HG03571 (cell line): ENCODE data around the gene OTOP3.

Experiments
- ATAC-seq: cut with Tn5 transposase; IDR thresholded peaks from one replicate; pipeline ENCODE4 v1.9.1; 2021; ENCODE audit not compliant: unreplicated experiment

OTOP3 gene

DNA sequence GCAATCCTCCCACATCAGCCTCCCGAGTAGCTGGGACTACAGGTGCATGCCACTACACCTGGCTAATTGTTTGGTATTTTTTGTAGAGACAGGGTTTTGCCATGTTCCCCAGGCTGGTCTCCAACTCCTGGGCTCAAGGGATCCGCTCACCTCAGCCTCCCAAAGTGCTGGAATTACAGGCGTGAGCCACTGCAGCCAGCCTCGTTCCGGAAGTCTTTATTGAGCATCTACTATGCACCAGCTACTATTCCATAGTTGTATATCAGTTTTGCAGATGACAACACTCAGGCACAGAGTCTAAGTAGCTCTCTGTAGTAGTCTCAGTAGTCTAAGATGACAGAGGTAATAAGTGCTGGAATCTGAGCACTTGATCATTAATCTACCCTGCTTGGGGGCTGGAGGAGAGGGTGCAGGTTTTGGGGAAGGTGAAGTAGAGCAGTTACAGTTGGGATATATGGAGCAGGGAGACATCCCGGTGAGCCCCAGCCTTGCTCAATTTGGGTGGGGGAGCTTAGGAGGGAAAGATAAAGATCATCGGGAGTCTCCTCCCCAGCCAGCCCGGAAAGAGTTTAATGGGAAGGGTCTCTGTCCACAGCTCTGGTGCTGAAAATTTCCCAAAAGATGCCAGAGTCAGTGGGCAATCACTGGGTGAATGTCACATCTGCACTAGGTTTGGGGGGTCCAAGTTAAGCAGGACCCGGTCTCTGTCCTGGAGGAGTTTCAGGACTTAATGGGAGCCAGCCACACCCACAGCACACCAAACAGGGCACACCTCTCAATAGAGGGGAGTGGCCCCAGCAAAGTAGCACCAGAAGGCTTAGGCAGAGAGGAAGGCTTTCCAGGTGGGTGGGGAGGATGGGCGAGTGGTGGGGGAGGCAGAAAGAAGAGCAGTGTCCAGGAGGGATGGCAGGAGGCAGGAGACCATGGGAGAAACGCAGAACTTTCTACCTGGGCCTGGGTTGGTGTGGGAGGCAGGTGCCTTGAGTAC, 1.7 kb downstream of the OTOP3 start:
- no peak for ATAC-seq

DNA sequence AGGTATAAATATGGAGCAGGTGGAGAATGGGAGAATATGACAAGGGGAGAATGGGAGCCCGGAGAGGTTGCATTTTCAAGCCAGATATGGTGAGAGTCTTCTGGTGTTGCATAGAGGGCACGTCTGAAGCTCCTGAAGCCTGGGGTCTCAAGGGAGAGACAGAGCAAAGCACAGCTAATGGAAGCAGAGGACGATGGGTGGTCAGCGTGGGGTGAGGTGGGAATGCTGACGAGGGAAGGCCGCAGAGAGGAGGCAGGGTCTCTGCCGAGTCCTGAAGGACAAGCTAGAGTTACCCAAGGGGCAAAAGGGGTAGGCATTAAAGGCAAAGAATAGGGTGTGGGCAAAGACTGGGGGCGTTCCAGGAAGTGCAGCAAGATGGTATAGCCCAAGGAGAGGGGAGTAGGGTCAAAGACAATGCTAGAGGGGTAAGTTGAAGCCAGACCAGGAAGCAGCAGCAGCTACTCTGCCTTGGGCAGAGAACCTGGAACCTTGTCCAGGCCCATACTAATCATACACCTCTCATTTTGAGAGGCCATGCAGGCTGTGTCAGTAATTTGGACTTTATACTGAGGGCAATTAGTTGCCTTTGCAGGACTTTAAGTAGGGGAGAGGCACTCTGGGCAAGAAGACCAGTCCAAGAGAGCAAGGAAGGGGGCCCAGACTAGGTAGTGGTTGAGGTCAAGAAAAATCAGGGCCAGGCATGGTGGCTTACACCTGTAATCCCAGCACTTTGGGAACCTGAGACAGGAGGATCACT, 2.7 kb downstream of the OTOP3 start:
- ATAC-seq, result no peak

DNA sequence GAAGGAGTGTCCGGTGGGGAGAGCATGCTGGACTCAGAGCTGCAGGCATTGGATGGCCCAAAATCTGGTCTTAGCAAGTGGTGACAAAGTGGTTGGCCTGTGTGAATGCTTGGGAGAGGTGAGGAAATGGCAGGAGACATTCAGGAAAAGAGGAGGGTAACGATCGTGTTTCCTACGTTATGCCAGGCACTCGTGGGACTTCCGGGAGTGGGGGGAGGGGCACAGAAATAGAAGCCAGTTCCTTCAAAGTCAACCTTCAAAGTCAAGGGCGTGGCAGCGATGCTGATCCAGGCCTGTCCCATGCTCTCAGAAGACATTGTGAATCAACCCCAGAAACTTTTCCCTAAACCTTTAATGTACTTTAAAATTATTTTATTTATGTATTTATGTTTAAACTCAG, 3.8 kb downstream of the OTOP3 start:
- ATAC-seq, result no peak

DNA sequence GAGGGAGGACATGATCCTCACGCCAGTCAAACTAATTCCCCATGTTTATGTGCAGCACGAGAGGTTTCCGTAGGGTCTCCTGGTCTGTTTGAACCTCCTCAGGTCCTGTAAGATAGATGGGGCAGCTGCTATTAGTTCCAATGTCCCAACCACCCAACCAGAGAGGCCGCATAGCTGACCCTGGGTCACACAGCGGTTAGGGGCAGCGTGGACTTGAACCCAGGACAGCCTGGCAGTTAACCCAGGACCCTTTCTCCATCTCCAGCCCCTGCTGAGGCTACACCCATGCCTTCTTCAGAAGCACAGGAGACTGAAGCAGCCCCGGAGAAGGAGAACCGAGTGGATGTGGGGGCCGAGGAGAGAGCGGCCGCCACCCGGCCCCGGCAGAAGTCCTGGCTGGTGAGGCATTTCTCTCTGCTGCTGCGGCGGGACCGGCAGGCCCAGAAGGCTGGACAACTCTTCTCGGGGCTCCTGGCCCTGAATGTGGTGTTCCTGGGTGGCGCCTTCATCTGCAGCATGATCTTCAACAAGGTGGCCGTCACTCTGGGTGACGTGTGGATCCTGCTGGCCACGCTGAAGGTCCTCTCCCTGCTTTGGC, 5.5 kb downstream of the OTOP3 start:
- no peak for ATAC-seq

DNA sequence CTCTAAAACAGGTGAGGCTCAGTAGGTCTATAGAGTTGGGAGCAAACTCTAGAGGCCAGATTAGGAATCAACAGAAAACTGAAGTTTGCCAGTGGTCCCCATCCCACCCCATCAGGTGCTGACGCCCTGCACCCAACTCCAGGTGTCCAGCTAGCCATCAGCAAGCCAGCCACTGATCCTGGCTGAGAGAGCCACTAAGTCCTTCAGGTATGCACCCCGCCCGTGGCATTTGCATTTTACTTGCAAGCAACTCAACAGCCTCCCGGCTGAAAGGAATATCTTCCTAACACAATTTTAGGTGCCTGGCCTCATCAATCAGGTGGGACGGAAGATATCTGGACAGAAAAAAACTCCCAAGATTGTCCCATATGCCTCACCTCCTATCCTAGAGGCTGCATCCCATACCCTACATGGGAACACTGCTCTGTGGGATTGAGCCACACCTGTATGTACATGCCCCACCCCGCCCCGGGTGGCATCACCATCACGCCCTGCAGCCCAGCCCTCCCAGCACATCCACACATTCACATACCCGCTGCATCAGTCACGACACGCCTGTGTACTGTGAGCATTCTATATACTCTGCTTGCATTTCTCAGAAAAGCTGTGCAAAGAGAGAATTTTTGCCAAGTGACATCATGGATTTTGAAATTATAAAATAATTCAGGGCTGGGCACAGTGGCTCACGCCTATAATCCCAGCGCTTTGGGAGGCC, 8.3 kb downstream of the OTOP3 start:
- ATAC-seq, result no peak

DNA sequence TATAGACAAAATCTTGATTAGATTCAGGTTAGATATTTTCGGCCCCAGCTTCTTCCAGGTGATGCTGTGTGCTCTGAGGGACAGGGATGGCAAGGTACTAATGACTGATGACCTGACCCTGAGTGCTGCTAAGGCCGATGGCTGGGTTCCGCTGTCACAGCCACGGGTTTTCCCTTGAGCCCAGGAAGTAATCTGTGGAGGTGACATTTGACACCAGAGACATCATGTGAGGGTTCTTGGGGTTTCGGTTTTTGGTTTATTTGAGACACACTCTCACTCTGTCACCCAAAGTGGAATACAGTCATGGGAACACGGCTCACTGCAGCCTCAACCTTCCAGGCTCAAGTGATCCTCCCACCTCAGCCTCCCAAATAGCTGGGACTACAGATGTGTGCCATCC, 9.8 kb downstream of the OTOP3 start:
- no peak for ATAC-seq

DNA sequence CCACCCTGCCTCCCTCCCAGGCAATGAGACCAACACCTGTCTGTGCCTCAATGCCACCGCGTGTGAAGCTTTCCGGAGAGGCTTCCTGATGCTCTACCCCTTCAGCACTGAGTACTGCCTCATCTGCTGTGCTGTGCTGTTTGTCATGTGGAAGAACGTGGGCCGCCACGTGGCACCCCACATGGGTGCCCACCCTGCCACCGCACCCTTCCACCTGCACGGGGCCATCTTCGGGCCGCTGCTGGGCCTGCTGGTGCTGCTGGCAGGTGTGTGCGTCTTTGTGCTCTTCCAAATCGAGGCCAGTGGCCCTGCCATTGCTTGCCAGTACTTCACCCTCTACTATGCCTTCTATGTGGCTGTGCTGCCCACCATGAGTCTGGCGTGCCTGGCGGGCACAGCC, 10.9 kb downstream of the OTOP3 start:
- no peak for ATAC-seq

DNA sequence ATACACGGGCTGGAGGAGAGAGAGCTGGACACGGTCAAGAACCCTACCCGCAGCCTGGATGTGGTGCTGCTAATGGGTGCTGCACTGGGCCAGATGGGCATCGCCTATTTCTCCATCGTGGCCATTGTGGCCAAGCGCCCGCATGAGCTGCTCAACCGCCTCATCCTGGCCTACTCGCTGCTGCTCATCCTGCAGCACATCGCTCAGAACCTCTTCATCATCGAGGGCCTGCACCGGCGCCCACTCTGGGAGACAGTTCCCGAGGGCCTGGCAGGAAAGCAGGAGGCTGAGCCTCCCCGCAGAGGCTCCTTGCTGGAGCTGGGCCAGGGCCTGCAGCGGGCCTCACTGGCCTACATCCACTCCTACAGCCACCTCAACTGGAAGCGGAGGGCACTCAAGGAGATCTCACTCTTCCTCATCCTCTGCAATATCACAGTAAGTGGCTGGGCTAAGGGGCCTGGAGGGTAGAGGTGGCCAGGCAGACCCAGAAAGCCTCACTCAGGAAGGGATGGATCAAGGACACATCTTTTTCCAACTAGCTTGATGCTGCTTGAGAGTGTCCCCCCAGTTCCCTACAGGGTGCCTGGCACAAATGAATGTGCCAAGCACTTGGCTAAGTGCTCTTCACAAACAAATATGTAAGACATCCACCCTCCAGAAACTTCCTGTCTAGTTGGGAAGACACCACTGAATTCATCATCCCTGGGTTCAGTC, 11.5 kb downstream of the OTOP3 start:
- no peak for ATAC-seq

DNA sequence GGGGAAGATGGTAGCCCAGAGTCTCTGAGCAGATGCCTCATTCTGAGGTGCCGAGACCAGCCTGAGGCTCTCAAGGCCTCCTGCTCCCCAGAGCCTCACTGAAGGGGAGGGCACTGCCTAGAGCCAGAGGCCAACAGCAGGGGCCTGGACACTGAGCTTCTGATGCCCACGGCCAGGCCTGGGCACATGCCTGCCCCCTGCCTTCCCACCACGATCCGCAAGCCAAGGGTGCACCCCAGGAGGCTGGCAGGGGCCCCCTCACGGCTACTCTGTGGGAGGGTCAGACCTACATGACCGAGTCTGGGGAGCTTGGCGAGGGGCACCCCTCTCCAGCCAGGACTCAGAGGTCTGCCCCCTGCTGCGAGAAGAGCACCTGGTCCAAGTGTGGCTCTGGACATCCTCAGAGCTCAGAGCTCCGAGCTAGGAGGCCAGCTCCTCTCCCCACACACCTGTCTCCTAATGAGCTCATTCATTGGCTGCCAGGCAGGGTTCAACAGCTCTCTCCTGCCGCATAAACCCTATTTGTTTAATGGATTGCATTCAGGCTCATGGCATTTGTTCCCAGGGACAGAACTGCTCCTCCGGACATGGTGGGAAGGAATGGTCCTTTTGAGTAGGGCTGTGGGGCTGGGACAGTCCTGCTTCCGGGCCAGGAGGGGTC, 13.9 kb downstream of the OTOP3 start:
- ATAC-seq, result no peak

DNA sequence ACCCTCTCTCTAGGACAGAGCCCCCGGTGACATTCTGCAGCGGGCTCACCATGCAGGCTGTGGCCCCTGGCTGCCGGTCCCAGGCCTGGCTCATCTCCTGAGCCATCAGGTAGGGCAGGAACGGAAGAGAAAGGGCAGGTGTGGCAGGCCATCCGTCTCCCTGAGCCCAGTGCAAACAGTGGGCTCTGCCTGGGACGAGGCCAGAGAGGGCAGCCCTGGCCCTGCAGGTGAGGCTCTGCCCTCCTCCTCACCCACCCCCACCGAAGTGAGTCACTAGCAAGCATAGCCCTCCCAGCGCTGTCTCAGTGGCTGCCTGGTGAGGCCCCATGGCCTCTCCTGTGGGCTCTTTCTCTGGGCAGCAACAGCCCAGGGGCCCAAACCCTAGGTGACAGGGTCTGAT, 14.5 kb downstream of the OTOP3 start:
- ATAC-seq, result no peak

DNA sequence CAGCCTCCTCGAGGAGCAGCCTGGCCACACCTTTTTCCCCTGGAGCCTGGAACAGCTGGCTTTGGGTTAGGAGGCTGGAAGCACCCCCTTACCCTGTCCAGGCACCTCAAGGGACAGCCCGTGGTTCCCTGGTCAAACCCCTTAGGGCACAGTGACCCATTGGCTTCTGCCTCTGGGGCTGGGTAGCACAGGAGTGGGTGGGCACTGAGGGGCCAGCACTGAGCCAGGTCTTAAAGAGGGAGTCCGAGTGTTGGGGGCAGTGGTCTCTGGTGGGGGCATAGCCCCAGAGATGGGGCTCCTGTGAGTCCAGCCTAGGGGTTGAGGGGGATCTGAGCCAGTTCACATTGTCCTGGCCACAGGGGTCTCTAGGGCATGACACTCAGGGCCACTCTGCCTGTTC, 15.4 kb downstream of the OTOP3 start:
- ATAC-seq, result no peak

DNA sequence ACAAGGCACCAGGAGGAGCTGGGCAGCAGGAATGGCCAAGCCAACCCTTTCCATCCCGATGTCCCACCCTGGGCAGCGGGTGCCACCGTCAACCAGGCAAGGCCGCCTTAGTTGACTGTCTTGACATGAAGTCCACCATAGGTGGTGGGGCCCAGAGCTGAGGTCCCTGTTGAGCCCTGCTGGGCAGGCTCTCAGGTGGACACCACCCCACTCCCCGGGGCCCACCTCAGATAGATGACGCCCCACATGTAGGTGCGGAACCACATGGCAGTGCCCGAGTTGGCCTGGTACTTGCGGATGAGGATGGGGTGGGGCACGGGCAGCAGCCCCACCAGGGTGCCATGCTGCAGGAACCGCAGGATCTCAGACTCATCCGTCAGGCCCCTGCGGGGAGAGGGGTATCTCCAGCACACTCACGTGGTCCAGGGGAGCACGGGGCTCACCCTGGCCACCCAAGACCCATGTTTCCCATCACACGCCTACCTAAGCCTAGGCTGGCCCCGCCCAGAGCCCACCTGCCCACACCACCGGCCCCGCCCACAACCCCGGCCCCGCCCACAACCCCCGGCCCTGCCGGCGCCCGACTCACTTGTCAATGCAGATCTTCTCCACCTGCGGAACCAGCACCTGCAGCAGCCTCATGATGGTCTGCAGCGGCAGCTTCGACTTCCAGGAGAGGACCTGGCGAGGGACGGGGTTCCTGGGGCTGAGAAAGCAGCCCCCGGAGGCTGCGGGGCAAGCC, 16.2 kb downstream of the OTOP3 start:
- ATAC-seq, result no peak

DNA sequence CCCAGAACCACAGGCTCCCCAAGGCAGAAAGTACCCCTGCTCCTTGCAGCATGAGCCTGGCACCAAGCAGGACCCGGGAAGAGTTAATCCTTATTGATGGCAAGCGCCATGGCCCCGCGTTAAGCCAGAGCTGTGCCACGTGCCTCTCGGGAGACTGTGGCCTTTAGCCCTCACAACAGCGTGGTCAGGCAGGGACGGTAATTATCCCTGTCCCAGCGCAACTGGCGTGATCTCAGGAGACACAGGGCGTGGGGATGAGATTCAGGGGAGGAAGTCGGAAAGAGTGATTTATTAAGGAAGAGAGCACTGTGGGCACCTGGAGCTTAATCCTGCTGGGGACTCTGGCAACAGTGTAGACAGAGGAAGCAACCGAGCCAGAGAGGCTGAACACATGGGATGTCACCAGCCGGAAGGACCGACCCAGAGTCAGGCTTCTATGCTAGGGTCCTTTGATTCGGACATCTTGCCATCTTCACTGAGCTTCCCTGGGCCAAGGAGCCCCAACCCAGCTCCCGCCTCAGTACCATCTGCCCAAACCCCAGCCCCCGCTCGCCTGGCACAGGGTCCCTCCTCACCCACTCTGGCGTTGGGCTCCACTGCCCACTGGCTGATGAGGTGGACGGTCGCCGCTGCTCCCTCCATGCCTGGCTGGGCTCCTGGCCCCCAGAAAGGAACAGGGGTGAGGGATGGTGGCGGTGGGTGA, 16.9 kb downstream of the OTOP3 start:
- no peak for ATAC-seq

DNA sequence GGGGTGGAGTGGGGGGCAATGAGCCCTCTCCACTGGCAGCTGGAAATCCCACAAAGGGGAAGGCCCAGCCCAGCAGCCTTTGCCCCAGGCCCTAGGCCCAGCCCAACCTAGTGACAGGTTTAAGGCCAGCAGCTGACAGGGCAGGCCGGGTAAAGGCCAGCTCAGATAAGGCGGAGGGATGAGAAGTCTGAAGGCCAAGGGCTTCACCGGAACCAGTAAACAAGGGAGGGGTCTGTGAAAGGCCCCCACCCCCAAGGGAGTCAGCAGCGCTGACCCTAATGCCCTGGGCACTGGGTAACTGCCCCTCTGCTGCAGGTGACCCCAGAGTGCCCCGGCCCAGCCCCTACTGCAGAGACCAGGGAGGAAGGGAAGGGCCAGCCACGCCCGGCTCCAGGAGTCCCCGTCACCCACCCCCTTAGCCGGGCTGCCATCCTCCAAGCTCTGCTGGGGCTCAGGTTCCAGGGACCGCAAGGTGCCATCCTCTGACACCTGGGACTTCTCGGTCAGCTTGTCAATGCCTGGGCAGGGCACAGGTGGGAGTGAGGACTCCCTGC, 17.5 kb downstream of the OTOP3 start:
- ATAC-seq, result no peak

DNA sequence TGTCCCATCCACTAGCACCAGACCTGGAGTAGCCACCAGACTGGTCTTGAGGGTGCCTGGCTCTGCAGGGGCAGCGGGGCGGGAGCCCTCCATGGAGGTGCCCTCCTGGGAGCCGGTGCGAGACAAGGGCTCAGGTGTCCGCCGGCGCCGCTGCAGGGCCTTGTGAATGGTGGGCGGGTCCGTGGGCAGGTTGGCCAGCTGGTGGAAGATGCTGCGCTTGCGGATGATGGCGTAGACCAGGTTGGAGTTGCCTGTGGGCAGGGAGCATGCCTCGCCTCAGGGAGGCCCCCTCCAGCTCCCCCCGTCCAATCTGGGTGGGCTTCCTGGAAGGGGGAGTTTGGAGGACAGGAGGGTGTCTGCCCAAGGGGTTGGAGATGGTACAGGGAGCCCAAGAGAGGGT, 18.4 kb downstream of the OTOP3 start:
- ATAC-seq, result no peak

DNA sequence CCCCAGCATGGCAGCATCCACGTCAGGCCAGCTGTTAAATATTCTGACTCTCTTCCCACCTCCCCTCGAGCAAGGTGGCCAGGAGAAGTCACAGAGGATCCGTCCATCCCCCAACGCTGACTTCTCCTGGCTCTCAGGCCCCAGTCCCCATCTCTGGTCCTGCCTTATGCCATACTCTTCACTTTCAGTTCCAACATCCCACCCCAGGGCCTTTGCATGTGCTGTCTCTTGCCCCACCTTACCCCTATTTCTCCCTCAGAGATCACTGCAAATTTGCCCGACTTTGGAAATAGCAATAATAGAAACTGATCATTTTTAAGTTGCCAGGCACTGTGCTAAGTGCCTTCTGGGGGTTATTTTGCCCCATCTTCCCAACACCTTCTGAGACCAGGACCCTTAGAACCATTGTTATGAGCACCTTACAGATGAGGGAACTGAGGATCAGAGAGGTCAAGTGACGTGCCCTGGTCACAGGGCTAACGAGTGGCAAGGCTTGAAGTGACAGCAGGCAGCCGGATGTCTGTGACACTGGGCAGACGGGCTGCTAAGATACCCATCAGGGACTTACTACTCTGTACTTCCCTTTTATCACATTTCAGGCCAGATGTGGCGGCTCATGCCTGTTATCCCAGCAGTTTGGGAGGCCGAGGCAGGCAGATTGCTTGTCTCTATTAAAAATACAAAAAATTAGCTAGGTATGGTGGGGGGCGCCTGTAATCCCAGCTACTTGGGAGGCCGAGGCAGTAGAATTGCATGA, 19.1 kb downstream of the OTOP3 start:
- ATAC-seq, result no peak

DNA sequence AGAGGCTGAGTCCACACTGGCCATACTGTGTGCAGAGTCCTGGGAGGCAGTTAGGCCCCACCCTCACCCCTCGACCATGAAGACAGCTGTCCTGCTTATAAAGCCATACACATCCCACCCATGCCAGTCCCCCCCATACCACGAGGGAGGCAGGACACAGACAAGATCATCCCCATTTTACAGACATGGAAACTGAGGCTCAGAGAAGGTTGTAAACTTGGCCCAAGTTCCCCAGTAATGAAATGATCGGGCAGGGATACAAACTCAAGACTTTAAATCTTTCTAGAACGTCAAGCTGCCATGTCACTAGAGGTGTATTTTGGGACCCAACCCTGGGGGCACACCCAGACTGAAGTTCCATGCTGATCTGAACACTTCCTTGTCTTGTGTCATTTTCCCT, 20.4 kb downstream of the OTOP3 start:
- no peak for ATAC-seq
